Stimulated activated CD8-positive, alpha-beta memory T cell treated with anti-CD3 and anti-CD28 coated beads, Interleukin-12 subunit alpha, Interleukin-12 subunit beta, amount 100 ng/mL, for 24 hours (primary cell): Measurements from ENCODE around the gene PREX1.
A peak's percentile ranks its signal among the peaks of the same experiment; 100 is the strongest.
"Not testable (repeated sequence)": the region's sequence is repeated elsewhere in the genome, so short reads cannot be mapped to it uniquely, and the experiment has no call there.

Source experiments
- DNase-seq: peaks from one replicate; pipeline ENCODE4 v3.0.0-alpha.2; 2020; ENCODE audit errors: extremely low read depth

Gene PREX1

GRCh38 chr20:48827855-48828733 lies at the start of gene PREX1:
Gene PREX1, minus strand, starts transcription at chr20:48827999. Its CDS starts 139 bp downstream, at chr20:48827860.
- DNase-seq = peak; percentile 71

GRCh38 chr20:48877304-48877703 lies 49.5 kb upstream of the PREX1 start:
- no peak for DNase-seq

GRCh38 chr20:48875914-48876240 lies 48.1 kb upstream of the PREX1 start:
- no peak for DNase-seq

GRCh38 chr20:48875233-48875913 lies 47.6 kb upstream of the PREX1 start:
- DNase-seq = no peak

- DNase-seq = not testable (repeated sequence)
These were observed 41.6 kb upstream of the PREX1 start for GRCh38 chr20:48869442-48869841.

- DNase-seq = no peak
These were observed 39.1 kb upstream of the PREX1 start for GRCh38 chr20:48866936-48867335.

- no peak for DNase-seq
These were observed 37.0 kb upstream of the PREX1 start for GRCh38 chr20:48864738-48865318.

GRCh38 chr20:48864254-48864653 lies 36.5 kb upstream of the PREX1 start:
- no peak for DNase-seq

- DNase-seq = no peak
These were observed 34.5 kb upstream of the PREX1 start for GRCh38 chr20:48862279-48862678.

- no peak for DNase-seq
These were observed 33.6 kb upstream of the PREX1 start for GRCh38 chr20:48861444-48861843.

- DNase-seq = no peak
These were observed 30.4 kb upstream of the PREX1 start for GRCh38 chr20:48858075-48858790.

GRCh38 chr20:48856130-48856529 lies 28.3 kb upstream of the PREX1 start:
- no peak for DNase-seq

GRCh38 chr20:48855046-48855445 lies 27.2 kb upstream of the PREX1 start:
- no peak for DNase-seq

GRCh38 chr20:48852609-48853008 lies 24.8 kb upstream of the PREX1 start:
- DNase-seq = no peak

- no peak for DNase-seq
These were observed 23.8 kb upstream of the PREX1 start for GRCh38 chr20:48851579-48851978.

- DNase-seq = no peak
These were observed 23.1 kb upstream of the PREX1 start for GRCh38 chr20:48850977-48851299.

GRCh38 chr20:48850257-48850976 lies 22.6 kb upstream of the PREX1 start:
- no peak for DNase-seq

- no peak for DNase-seq
These were observed 22.0 kb upstream of the PREX1 start for GRCh38 chr20:48849779-48850178.

GRCh38 chr20:48849299-48849698 lies 21.5 kb upstream of the PREX1 start:
- DNase-seq = no peak

- no peak for DNase-seq
These were observed 19.9 kb upstream of the PREX1 start for GRCh38 chr20:48847498-48848205.
